ENCODE data around the gene SMCHD1. TPM values are rescaled to one million over a fixed set of nuclear protein-coding genes. Genes with fewer than 3 reads are reported as not detected.

The SMCHD1 gene
- 15.2 and 26.6 TPM in 2 replicates for total RNA-seq (2014; rRNA removed; shearing (Covaris generic))

GRCh38 chr18:2655178-2655953 is at the start of gene SMCHD1:
TSS of gene SMCHD1 (plus strand) at chr18:2655726. CDS start at chr18:2656076, 350 bp downstream.
- DNase-seq (ENCODE audit: low spot score): peak; percentile 75

DNA sequence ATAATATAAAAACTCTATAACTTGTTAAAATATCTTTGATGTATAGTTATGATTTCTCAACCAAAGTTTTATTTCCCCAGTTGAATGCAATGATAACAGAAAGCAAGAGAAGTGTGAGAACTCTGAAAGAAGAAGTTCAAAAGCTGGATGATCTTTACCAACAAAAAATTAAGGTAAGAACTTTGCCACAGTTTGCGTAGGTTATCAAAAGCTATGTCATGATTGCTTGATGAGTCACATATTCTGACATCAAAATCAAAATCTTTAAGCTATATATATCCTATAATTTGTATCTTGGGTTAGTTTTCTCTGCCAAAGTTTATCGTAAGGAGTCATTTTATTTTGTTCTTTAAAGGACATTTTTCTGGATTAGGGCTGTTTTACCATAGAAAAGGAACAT is 49.2 kb upstream of the SMCHD1 start:
- no peak for DNase-seq (ENCODE audit: low spot score)

GRCh38 chr18:2609604-2610003 is 45.9 kb upstream of the SMCHD1 start:
- DNase-seq (ENCODE audit: low spot score): no peak

- DNase-seq (ENCODE audit: low spot score): no peak
Measured at GRCh38 chr18:2610549-2610948, 45.0 kb upstream of the SMCHD1 start.

DNA sequence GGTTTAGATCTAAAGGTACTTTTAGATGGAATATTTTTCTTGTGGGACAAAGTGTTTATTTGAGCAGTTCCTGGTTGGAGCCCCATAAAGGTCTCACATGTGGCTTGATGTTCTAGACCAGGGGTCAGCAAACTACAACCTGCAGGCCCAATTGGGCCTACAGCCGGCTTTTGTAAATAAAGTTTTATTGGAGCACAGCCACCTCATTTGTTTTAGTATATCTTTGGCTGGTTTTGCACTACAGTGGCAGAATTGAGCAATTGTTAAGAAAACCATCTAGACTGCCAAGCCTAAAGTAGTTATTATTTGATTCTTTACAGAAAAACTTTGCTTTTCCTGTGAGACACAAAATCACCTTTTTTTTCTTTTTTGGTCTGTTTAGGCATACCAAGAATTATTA is 42.5 kb upstream of the SMCHD1 start:
- no peak for DNase-seq (ENCODE audit: low spot score)

- DNase-seq (ENCODE audit: low spot score): no peak
Measured at GRCh38 chr18:2617401-2617998, 38.0 kb upstream of the SMCHD1 start.

- no peak for DNase-seq (ENCODE audit: low spot score)
Measured at GRCh38 chr18:2618009-2618408, 37.5 kb upstream of the SMCHD1 start.

GRCh38 chr18:2625217-2625616 is 30.3 kb upstream of the SMCHD1 start:
- no peak for DNase-seq (ENCODE audit: low spot score)

DNA sequence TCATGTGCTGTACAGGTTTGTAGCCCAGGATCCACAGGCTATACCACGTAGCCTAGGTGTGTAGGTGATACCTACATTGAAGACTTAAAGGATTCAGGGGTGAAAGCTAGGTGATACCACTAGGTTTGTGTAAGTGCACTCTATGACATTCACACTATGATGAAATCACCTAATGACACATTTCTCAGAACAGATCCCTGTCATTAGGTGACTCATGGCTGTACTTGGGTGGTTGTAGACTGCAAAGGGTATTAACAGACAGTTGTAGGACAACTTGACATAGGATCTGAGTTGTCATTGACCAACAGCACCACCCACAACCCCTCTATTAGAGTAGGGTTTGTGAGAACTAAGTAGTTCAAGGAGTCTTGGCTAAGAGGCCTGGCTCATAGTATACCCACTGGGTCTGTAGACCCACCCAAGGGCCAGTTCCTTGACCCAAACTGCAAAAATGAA is 27.7 kb upstream of the SMCHD1 start:
- DNase-seq (ENCODE audit: low spot score): peak; percentile 36

GRCh38 chr18:2629003-2629402 is 26.5 kb upstream of the SMCHD1 start:
- no peak for DNase-seq (ENCODE audit: low spot score)

DNA sequence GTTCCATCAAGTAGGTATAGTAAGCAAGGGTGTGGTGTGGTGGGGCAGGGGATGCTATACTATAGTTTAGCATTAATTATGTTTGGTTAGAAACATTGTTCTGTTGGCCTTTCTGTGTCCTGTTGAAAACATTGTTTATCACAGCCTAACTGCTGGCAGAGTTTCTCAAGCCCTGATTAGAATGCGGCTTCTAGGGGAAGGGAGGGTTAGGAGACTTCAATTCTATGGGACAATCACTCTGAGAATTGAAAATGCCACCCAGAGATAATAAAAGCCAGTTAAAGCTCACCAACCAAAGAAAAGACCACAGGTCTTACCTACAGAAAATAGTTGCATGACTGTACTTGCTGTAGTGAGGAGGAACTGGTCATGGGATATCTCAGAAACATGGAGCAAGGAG is 19.9 kb upstream of the SMCHD1 start:
- no peak for DNase-seq (ENCODE audit: low spot score)

DNA sequence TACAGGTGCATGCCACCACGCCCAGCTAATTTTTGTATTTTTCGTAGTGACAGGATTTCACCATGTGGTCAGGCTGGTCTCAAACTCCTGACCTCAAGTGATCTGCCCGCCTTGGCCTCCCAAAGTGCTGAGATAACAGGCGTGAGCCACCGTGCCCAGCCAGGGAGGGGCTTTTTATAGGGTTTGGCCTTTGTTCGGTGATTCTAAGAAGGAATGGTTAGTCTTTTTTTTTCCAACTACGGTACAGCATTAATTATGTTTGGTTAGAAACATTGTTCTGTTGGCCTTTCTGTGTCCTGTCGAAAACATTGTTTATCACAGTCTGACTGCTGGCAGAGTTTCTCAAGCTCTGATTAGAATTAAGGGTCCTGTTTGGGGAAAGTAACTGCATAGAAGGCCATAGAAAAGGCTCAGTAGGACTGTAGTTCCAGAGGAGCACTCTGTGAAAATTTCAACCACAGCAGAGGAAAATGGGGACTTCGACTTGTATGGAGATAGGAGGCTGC is 19.3 kb upstream of the SMCHD1 start:
- no peak for DNase-seq (ENCODE audit: low spot score)

- DNase-seq (ENCODE audit: low spot score): peak; percentile 31
Measured at GRCh38 chr18:2641638-2642037, 13.9 kb upstream of the SMCHD1 start.

GRCh38 chr18:2642771-2643170 is 12.8 kb upstream of the SMCHD1 start:
- no peak for DNase-seq (ENCODE audit: low spot score)

DNA sequence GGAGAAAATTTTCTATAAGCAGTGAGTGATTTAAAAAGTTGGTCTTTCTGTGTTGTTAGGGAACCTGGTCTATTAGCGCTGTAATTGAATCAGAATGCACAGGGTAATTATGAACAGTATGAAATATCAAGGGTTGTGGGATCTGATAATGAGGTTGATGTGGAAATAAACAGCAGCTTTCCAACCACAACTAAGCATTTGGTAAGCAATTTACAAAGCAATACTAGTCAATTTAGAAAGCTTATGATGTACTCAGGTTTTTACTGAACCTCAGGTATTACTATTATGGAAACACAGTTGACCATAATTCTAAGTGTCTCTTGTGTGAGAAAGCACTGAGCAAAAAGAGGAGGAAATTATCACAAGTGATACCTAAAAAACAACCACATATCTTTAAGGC is 11.0 kb upstream of the SMCHD1 start:
- DNase-seq (ENCODE audit: low spot score): no peak

DNA sequence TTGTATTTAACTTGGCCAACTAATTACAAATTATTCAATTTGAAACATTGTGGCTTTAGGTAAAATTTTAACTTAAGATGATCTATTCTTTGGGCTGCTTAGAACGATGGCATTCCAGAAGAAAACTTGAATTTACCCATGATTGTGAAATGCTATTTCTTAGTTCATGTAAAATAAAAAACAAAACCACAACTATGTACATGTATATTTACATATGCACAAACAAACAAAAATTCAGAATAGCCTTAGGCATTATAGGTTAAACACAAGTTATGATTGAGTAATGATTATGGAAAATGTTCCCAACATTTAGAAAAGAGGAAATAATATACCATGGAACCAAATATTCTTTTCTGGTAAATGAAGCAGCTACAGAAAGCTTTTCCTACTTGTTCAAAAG is 3.5 kb upstream of the SMCHD1 start:
- no peak for DNase-seq (ENCODE audit: low spot score)

- no peak for DNase-seq (ENCODE audit: low spot score)
Measured at GRCh38 chr18:2653467-2653866, 2.1 kb upstream of the SMCHD1 start.

DNA sequence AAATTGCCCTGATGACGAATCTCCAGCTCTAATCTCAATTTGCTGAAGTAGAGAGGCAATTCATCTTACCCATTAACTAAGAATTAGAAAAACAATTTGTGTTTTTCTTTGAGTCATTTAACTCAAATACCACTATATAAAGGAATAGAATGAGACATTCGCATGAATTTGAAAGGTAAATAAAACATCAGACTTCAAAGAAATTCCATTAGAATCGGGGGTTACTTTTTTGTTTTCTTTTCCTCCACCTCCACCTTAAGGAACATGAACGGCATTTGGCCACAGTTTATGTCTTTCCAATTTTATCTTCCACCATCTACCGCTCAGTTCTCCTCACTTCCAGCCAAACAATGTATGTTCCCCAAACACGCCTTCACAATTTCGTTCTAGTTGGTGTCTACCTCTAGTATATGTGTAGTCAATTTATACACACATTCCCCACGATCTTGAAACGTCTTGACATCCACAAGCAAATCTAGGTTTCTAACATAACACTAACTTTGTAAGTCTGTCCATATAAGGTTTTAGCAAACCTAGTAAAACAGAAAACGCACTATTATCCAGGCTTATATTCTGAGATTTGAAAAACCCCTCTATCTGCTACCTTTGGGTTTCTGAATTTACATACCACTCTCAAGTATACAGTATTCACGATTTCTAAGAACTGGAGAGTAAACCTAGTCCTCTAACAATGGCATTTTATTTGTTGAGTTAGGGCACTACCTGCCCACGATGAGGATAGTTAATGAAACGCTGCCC is 1.2 kb upstream of the SMCHD1 start:
- no peak for DNase-seq (ENCODE audit: low spot score)

DNA sequence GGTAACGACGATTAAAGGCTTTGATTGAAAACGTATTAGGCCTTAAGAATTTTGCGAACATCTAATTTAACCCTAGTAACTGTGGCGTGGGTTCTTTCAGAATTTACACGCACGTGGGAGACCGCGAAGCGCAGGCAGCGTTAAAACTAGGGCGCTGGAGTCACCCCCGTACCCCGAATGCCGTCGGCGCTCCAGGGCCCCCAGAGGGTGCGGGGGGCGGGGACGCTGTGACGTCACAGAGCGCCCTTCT is 673 bp upstream of the SMCHD1 start:
- DNase-seq (ENCODE audit: low spot score): no peak

- DNase-seq (ENCODE audit: low spot score): peak; percentile 11
Measured at GRCh38 chr18:2655954-2656236, 369 bp downstream of the SMCHD1 start.

DNA sequence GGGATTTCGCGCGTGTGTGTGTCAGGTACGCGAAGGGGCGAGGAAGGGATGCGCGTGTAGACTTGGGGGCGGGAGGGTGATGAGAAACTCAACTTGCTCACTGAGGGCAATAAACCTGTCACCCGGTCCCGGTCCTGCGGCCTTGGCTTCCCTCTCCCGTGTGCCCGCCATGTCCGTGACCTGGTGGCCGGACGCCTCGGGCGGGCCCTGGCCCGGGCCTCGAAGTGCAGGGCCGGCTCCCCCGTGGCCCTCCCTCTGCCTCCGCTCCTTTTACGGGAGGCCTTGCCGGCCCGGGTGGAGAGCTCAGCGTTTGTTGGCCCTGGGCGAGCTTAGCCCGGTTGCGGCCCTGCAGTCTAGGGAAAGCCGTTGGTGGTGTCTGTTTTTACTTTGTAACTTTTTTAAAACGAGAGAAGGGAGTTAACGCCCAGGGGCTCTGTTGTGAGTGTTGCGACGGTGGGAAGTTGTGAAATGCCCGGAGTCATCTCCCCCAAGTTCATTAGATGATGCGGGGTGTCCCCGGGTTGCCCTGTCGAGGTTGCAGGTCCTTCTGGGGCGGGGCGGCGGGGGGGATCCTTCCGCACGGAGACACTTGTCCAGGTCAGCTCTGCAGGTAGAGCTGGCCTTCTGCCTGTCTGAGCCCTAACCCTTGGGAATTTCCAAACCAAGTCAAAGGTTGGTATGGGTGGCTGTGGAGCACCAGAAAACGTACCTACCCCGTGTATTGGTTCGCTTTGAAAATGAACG is 883 bp downstream of the SMCHD1 start:
- DNase-seq (ENCODE audit: low spot score): no peak

GRCh38 chr18:2656981-2657512 is 1.5 kb downstream of the SMCHD1 start:
- DNase-seq (ENCODE audit: low spot score): no peak
